GM18505 (cell line): ENCODE data around the gene NMRK1.

Experiments
- ATAC-seq: cut with Tn5 transposase; IDR thresholded peaks from one replicate; pipeline ENCODE4 v1.9.1; 2021; ENCODE audit not compliant: unreplicated experiment
- POLR2A ChIP-seq: IDR thresholded peaks from 4 replicates; pipeline ENCODE4 v1.6.1; 2011; ENCODE audit warnings: borderline replicate concordance; ENCODE audit not compliant: insufficient read depth, insufficient read length; ENCODE audit errors: extremely low read depth

Gene NMRK1

GRCh38 chr9:75064307-75065025 lies 23.5 kb downstream of the NMRK1 start:
- TF ChIP-seq POLR2A = no peak
- no peak for ATAC-seq

DNA sequence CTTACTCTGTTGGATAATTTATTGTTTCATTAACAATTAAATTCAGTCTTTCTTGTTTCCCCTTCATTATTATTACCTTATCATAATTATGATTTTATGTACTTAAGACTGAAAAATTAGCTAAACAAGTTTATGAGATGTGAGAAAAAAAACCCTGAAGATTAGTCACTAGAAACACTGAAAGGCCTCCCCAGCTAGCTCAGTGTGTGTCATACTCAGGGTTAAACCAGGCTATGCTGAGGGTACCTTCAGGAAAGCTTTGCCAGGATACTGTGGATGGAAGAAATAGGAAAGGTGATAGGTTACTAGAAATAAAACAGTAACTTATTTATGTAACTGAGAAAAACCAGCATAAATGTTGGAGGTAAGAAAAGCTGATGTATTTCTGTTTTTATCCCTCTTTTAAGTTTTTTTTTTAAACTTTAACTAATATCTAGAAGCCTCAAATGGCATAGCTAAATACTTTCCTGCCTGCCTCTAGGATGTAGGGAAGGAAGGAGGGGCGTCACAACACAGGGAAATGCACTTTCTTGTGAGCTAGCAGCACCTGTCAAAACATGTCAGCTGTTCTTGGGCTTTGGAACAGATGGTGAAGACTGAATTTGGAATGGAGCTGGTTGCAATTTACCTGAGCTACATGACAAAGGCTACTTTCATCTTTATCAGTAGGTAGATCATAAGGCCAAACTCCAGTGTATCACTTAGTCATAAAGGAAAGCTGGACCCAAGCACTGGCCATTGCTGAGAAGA lies 24.2 kb downstream of the NMRK1 start:
- no peak for TF ChIP-seq POLR2A
- no peak for ATAC-seq

DNA sequence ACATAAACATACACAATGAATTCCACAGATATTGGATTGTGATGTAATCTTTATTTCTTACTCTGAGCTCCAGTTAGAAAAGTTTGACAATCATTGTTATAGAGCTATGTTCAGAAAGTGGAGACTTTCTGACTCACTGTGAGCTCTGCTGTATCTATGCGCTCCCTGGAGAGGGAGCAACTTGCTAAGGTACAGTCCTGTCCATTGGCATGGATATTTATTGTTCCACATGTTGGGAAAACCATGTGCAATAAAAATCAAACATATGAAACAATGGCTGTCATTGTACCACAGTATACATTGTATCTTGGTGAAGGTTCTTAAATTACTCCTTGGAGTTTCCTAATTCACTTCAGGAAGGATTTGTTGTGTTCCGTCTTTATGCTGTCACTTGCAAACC lies 26.8 kb downstream of the NMRK1 start:
- TF ChIP-seq POLR2A = no peak
- ATAC-seq = no peak

DNA sequence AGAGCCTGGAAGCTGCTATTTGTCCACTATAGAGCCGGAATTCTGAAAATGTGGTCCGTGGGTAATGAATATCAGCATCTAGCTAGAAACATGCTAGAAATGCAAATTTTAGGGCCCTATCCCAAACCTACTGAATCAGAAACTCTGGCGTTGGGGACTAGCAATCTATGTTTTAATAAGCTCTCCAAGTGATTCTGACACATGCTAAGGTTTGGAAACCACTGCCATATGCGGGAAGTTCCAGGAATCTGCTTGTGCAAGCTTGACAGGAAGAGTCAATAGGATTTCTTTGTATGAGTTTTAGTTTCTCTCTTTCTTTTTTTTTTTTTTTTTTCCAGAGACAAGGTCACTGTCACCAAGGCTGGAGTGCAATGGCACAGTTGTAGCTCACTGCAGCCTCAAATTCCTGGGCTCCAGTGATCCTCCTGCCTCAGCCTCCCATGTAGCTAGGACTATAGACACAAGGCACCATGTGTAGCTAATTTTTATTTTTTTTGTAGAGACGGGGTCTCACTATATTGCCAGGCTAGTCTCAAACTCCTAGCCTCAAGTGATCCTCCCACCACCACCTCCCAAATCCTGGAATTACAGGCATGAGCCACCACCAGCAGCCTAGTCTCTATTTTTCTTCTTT lies 33.5 kb downstream of the NMRK1 start:
- no peak for TF ChIP-seq POLR2A
- no peak for ATAC-seq

GRCh38 chr9:75053869-75054268 lies 34.1 kb downstream of the NMRK1 start:
- peak; percentile 95 for ATAC-seq
- TF ChIP-seq POLR2A = no peak

DNA sequence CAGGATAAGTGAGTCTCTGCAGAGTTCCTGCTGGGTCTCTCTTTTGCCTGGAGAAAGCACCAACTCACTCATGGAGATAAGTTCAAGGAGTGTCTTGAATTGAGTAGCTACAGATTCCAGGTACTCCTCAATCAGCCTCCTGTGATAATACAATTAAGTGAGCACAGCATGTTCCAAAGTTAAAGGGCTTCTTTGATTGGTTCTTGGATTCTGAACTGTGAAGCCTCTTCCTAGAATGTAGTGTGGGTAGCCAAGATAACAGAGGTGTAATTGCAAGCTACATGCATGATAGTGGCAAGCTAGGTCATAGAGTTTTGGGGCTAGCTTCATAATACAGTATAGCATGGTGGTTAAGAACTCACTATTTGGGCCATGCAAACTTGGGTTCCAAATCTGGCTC lies 36.7 kb downstream of the NMRK1 start:
- no peak for TF ChIP-seq POLR2A
- ATAC-seq = no peak

GRCh38 chr9:75047506-75047905 lies 40.4 kb downstream of the NMRK1 start:
- ATAC-seq = no peak
- TF ChIP-seq POLR2A = no peak

DNA sequence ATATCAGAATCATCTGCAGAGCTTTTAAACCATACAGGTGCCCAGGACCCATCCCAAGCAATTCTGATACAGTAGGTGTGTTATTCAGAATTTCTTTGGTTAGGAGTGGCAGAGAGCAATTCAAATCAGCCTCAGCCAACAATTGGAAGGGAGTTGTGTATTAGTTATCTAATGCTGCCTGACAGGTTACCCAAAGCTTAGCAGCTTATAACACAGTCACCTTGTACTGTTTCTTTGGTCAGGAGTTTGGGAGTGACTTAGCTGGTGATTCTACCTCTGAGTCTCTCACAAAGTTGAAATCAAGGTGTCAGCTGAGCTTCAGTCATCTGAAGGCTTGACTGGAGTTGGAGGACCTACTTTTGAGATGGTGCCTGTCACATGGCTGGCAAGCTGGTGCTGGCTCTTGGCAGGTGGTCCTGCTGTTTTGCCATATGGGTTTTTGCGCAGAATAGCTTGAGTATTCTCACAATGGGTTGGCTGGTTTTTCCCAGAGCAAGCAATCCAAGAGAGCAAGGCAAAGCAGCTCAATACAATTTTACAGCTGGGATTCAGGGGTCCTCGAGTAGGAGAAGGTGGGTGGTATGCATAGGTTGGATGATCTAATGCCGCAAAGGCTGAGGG lies 41.1 kb downstream of the NMRK1 start:
- TF ChIP-seq POLR2A = no peak
- no peak for ATAC-seq

DNA sequence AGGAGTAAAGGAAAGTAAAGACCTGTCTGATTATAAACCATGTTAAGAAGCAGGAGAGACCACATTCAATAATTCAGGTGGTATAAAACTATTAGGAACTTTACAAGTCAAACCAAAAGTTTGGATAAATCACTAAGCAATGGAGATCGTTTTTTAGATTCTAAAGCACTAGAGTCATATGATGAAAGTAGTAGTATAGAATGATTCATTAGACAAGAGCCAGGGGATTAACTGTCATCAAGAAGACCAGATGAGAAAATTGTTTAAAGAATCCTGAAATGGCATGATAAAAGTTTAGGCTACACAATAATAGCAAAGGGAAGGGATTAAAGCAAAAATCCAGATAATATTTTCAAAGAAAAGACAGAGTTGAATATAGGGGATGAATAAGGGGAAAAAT lies 46.9 kb downstream of the NMRK1 start:
- no peak for ATAC-seq
- TF ChIP-seq POLR2A = no peak

DNA sequence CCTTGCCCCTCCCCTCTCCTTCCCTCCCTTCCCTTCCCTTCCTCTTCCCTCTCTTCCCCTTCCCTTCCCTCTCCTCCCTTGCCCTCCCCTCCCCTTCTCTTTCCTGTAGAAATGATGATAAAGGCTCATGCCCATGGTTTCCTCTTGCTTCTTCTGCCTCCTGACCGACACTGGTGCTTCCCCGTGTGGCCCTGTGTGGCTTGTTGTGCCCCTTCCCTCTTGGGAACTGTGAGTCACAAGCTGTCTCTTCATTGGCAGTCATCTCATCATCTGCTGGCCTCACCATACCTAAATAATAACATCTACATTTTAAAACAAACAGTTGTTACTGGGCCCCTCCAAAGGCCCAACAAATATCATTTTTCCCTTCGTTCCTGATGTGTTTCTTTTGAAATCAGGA lies 48.2 kb downstream of the NMRK1 start:
- no peak for TF ChIP-seq POLR2A

GRCh38 chr9:75039009-75039408 lies 48.9 kb downstream of the NMRK1 start:
- ATAC-seq = no peak

More for the DNA sequence above, 48.2 kb downstream of the NMRK1 start:
- ATAC-seq = no peak

GRCh38 chr9:75036793-75037192 lies 51.2 kb downstream of the NMRK1 start:
- no peak for ATAC-seq

More at GRCh38 chr9:75039009-75039408, 48.9 kb downstream of the NMRK1 start:
- no peak for TF ChIP-seq POLR2A

DNA sequence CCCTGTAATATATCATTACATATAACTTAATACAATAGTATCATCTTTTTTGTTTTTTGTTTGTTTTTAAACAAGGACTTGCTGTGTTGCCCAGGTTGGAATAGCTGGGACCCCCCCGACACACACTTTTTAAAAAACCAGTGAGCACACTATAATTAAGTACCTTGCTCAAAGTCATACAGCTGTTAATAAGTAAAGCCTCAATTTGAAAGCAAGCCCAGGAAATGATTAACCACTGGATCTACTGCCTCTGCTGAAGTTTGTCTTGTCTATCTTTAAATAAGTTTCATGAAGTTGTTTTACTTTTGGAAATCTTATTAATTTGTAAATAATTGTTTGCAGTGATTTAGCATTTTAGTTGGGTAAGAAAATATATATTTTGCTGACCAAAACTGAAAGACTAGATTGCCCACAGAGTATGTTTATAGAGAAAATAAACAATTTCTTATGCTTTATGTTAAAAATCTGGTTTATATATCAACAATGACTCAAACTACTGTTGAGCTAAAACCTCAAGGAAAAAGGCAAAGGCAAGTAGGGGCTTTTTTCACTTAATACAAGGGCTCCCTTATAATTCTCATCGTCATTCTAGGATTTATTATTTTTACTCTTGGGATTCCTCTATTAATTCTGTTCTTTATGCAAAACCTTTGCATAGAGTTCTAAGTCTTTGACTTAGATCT lies 54.0 kb downstream of the NMRK1 start:
- TF ChIP-seq POLR2A = no peak
- ATAC-seq = peak; percentile 57

More at GRCh38 chr9:75036793-75037192, 51.2 kb downstream of the NMRK1 start:
- no peak for TF ChIP-seq POLR2A
